ENCODE measurements around the gene FLT4.

FLT4 gene

DNA sequence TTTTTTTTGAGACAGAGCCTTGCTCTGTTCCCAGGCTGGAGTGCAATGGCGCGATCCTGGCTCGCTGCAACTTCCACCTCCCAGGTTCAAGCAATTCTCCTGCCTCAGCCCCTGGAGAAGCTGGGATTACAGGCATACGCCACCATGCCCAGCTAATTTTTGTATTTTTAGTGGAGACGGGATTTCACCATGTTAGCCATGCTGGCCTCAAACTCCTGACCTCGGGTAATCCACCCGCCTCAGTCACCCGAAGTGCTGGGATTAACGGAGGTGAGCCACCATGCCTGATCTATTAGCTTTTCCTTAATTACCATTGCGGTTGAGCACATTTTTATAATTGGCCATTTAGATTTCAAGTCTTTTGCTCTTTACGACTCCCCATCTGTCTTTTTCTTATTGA, 2.9 kb upstream of the FLT4 start:
- H3K9me3 Mint-ChIP-seq, result no peaks in the 10 kb centered on the region
- no peak overlapping the region for H3K27ac Mint-ChIP-seq
- H3K27me3 Mint-ChIP-seq, result peaks cover 30% of the 10 kb centered on the region
- no peak overlapping the region for H3K4me3 Mint-ChIP-seq
- H3K36me3 Mint-ChIP-seq (ENCODE audit: low read depth), result no peaks in the 10 kb centered on the region
- peaks cover 14% of the 10 kb centered on the region for H3K4me1 Mint-ChIP-seq (ENCODE audit: low read depth)

DNA sequence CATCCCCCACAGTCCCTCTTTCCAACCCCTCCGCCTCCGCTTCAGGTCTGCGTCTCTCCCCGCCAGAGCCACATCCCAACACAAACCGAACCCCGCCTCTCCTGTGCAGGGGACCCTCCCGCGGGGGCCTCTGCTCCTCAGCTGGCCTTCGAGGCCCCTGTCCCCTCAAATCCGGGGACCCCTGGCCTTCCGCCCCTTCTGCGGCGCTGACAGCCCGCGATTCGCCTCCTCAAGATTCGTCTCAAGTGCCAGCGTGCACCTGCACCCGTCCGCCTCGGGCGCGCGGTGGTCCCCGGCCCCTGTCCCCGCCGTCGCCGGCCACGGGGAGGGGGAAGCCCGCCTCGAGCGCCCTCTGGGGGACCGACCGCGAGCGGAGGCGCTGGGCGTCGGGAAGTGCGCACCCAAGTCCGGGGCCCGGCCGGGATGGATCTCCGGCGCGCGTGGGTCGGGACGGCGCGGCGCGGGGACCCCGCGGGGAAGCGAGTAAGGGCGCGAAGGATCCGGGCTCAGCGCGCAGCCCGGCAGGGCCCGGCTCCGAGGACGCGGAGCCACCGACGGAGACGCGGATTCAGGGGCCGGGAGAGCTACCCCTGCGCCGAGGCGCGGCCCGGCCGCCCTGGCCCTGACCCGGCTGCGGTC, 623 bp downstream of the FLT4 start:
- Mint-ChIP-seq H3K27me3 (peaks cover 29% of the 10 kb centered on the region), H3K4me3 (peak overlapping the region; percentile 56), H3K36me3 (ENCODE audit: low read depth) (no peaks in the 10 kb centered on the region), H3K4me1 (ENCODE audit: low read depth) (peaks cover 14% of the 10 kb centered on the region), H3K9me3 (no peaks in the 10 kb centered on the region), H3K27ac (no peak overlapping the region)

DNA sequence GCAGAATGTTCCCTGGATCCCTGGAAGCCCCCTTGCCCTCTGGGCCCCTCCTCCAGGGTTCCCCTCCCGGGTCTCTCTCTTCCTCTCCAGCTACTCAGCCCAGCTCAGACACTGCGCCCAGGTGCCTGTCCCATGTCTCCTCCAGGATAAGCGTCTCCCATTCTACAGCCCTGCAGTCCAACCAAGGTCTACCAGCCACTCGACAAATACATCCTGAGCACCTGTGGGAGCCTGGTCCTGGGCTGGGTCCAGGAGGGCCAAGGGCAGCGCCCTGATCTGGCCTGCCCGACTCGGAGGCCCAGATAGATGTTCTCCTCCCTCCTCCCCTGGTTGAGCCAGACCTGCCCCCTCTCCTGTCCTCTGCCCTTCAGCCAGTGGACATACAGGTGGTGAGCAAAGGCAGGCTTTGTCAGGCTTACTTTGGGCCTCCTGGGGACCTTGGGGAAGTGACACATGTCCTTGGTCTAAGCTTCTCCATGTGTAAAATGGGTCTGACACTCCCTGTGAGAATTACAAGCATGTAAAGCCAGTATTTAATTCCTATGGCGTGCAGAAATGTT, 1.4 kb downstream of the FLT4 start:
- Mint-ChIP-seq H3K36me3 (ENCODE audit: low read depth) (no peaks in the 10 kb centered on the region), H3K27me3 (peaks cover 28% of the 10 kb centered on the region), H3K9me3 (no peaks in the 10 kb centered on the region), H3K4me3 (peak overlapping the region; percentile 56), H3K27ac (no peak overlapping the region), H3K4me1 (ENCODE audit: low read depth) (peaks cover 14% of the 10 kb centered on the region)

DNA sequence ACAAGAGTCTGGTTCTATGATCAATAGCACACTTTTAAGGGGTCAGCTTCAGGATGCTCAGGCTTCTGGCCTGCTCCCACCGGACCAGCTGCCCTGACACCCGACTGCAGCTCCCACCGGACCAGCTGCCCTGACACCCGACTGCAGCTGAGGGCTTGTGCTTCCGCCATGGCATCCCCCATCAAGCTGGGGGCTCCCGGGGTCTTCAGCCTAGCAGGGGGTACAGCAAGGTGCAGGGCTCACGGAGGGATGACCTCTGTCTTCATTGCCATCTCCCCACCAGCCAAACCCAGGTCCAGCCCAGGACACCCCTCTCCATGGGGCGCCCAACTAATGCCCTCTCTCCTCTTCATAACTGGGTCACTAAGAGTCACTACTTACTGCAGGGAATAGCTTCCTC, 1.9 kb downstream of the FLT4 start:
- no peak overlapping the region for H3K4me3 Mint-ChIP-seq
- peaks cover 14% of the 10 kb centered on the region for H3K4me1 Mint-ChIP-seq (ENCODE audit: low read depth)
- no peaks in the 10 kb centered on the region for H3K36me3 Mint-ChIP-seq (ENCODE audit: low read depth)
- no peak overlapping the region for H3K27ac Mint-ChIP-seq
- peaks cover 24% of the 10 kb centered on the region for H3K27me3 Mint-ChIP-seq
- H3K9me3 Mint-ChIP-seq, result no peaks in the 10 kb centered on the region

DNA sequence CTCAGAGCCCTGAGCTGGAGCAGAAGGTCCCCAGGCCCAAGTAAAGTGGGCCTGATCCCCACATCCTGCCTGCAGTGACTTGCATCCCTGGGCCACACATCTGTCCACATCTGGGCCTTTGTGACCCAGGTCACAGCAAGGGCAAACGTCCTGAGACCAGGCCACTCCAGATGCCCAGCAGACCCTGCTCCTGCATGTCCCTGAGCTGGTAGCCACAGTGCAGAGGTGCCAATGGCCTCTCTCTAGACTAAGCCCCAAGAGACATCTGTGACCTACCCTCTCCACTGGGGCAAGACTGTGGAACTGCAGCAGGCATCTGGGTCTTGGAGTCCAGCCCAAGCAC, 2.5 kb downstream of the FLT4 start:
- H3K9me3 Mint-ChIP-seq, result no peaks in the 10 kb centered on the region
- no peak overlapping the region for H3K4me3 Mint-ChIP-seq
- no peaks in the 10 kb centered on the region for H3K36me3 Mint-ChIP-seq (ENCODE audit: low read depth)
- H3K27ac Mint-ChIP-seq, result no peak overlapping the region
- H3K27me3 Mint-ChIP-seq, result peaks cover 24% of the 10 kb centered on the region
- H3K4me1 Mint-ChIP-seq (ENCODE audit: low read depth), result peaks cover 14% of the 10 kb centered on the region

DNA sequence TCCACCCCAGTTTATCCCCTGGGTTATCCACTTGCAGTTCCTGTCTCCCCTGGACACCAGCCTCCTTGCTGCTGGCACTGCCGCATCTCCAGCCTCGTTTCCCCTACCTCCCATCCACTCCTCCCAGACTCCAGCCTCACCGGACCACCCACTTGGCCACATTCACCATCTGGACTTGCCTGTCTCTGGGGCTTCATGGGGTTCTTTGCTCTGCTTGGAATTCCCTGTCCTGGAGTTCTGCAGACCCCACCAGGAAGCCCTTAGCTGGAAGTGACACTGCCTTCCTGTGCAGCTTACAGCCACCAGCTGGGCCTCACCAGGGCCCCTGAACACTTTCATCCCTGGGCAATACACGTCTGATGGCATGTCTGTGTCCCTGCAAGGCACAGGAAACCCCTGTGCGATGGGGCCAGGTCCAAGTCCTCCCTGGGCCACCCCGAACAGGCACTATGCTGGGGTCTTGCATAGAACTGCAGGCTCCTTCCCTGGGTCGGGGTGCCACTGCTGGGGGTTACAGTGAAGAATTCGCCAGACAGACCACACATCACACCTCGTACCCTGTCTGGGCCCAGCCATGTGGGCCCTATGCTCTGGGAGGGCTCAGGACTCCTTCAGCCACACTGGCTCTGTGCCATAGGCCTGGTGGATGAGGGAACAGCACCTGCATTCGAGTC, 3.0 kb downstream of the FLT4 start:
- Mint-ChIP-seq H3K36me3 (ENCODE audit: low read depth) (no peaks in the 10 kb centered on the region), H3K27me3 (peaks cover 19% of the 10 kb centered on the region), H3K9me3 (no peaks in the 10 kb centered on the region), H3K4me3 (no peak overlapping the region), H3K27ac (no peak overlapping the region), H3K4me1 (ENCODE audit: low read depth) (peaks cover 14% of the 10 kb centered on the region)

DNA sequence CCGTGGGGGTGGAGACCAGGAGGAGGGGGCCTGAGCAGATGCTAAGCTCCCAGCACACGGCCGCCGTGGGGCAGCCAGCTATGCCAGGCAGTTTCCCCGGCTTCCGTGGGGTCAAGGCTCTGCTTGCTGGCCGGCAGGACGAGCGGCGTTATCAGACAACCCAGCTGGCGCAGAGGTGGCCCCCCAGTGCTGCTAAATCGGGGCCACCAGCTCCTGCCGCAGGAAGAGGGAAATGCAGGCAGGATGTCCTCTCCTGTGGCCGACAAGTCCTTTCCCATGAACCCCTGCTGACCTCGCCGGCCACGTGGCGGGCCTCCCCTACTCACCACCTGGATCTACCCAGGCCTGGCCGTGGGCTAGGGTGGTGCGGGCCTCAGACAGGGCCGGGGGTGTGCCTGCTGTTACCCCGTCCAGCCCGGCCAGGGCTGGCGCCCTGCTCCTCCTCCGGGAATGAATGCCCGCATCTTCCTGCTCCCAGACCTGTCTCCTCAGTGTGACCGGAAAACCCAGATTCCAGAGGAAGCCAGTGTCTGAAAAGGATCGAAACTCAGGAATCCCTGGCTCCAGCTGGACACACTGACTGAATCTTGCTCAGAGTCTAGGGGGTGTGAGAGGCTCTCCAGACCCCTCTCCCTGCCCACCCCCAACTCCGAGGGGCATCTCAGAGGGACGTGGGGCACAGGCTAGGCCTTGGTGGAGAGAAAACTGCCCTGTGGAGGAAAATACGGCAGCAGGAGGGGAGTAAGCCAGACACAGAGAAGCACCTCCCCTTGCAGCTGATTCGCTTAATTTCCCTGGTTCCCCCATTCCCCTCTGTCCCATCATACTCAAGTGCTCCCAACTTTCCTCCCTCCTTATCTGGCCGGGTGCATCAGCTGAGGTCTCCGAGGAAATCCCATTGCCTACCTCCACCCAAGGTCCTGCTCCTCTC, 3.9 kb downstream of the FLT4 start:
- Mint-ChIP-seq H3K4me3 (no peak overlapping the region), H3K27ac (no peak overlapping the region)

DNA sequence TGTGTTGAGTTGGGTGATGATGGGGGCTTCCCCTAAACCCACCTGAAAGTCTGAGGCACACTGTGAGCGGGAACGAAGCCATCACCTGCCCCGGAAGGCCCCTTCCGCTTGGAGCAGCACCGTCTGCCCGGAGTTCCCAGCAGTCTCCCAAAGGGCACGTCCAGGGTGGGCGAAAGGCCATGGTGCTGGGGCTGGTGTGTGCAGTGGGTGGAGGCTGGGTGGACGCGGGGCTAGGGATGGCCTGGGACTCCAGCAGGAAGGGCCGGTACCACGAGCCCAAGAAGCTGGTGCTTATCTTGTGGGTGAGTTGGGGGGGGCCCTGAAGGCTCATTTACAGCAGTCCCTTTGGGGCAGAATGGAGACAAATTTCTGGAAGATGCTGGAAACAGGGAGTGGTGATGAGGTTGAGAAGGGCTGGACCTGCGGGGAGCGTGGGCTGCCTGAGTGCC, 4.6 kb downstream of the FLT4 start:
- H3K4me3 Mint-ChIP-seq, result no peak overlapping the region
- peaks cover 8% of the 10 kb centered on the region for H3K27me3 Mint-ChIP-seq
- no peaks in the 10 kb centered on the region for H3K9me3 Mint-ChIP-seq
- H3K4me1 Mint-ChIP-seq (ENCODE audit: low read depth), result peaks cover 3% of the 10 kb centered on the region
- no peaks in the 10 kb centered on the region for H3K36me3 Mint-ChIP-seq (ENCODE audit: low read depth)
- H3K27ac Mint-ChIP-seq, result no peak overlapping the region

More for the DNA sequence above, 3.9 kb downstream of the FLT4 start:
- Mint-ChIP-seq H3K27me3 (peaks cover 13% of the 10 kb centered on the region), H3K36me3 (ENCODE audit: low read depth) (no peaks in the 10 kb centered on the region), H3K4me1 (ENCODE audit: low read depth) (peaks cover 9% of the 10 kb centered on the region), H3K9me3 (no peaks in the 10 kb centered on the region)

DNA sequence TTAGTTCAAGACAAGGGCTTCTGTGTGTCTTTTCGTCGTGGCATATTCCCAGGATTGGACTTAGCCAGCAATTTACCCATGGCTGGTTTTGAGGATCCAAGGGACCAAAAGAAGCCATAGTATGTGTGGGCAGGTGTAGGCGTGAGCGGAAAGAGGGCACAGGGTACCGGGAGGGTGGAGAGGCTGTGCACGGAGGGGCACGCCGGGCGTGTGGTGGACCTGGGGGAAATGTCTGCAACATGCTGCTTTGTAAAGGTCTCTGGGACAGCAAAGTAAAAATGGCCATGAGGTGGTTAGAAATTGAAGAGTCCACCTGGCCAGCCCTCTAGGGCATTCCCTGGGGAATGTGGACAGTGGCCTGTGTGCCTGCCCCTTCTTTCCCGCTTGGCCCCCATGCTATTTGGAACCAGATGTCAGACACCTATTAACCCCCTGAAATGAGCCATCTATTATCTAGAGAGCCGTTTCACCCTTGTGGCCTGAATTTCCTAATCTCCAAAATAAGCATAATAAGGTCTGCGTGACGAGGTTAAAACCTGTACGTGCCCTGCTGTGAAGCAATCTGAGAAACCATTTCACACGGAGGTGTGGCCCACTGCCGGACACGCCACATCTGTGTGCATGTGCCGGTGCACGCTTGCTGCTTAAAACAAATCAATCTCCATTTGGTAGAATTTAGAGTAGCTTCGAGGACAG, 5.1 kb downstream of the FLT4 start:
- Mint-ChIP-seq H3K27me3 (peaks cover 8% of the 10 kb centered on the region), H3K9me3 (no peaks in the 10 kb centered on the region), H3K27ac (no peak overlapping the region)

DNA sequence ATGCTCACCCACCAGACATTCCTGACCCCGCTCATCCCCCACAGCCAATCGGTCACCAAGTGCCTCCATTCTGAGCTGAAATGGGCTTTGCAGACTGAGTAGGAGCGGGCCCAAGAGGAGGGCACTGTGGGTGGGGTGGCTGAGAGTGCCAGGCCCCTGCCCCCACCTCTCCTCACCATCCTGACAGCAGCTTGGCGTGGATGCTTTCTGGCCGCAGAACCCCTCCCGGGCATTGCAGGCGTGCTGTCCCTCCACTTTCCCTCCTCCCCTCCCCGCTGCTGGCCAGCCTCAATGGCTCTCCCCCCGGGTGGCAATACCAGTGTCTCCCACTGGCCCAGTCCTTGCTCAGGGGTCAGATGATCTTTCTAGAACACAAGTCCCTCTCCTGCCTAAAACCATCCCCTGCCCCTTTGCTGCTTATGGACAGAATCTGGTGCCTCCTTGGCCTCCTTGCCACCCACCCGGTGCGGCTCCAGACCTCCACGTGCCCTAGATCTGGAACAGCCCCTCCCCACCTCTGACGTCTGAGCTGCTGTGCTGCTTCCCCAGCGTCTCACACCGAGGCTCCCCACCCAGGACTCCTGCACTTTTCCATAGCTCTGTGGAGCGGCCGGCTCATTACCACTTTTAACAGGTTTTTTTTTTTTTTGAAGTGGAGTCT, 6.1 kb downstream of the FLT4 start:
- no peaks in the 10 kb centered on the region for H3K36me3 Mint-ChIP-seq (ENCODE audit: low read depth)
- H3K4me3 Mint-ChIP-seq, result no peak overlapping the region
- peaks cover 3% of the 10 kb centered on the region for H3K4me1 Mint-ChIP-seq (ENCODE audit: low read depth)
- no peak overlapping the region for H3K27ac Mint-ChIP-seq
- no peaks in the 10 kb centered on the region for H3K9me3 Mint-ChIP-seq
- peaks cover 5% of the 10 kb centered on the region for H3K27me3 Mint-ChIP-seq

More for the DNA sequence above, 5.1 kb downstream of the FLT4 start:
- Mint-ChIP-seq H3K4me1 (ENCODE audit: low read depth) (peaks cover 2% of the 10 kb centered on the region), H3K36me3 (ENCODE audit: low read depth) (no peaks in the 10 kb centered on the region), H3K4me3 (no peak overlapping the region)

DNA sequence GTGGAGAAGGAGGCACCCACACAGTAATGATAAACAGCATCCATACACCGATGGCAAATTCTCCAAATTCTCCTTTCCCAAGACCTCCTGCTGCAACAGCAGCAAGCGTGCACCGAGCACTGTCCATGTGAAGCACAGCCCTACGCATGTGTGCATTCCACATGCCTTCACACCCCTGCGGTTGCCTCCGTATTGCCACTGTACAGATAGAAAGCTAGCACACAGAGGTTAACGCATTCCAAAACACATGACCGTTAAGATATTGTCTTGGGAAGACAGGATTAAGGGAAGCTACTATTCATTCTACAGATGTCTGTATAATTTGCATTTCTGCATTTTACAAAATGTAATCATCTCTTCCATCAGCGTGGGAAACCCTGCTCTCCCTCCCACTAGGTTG, 6.6 kb downstream of the FLT4 start:
- Mint-ChIP-seq H3K27ac (no peak overlapping the region), H3K9me3 (no peaks in the 10 kb centered on the region), H3K4me3 (no peak overlapping the region), H3K27me3 (peaks cover 4% of the 10 kb centered on the region), H3K4me1 (ENCODE audit: low read depth) (peaks cover 3% of the 10 kb centered on the region), H3K36me3 (ENCODE audit: low read depth) (no peaks in the 10 kb centered on the region)

DNA sequence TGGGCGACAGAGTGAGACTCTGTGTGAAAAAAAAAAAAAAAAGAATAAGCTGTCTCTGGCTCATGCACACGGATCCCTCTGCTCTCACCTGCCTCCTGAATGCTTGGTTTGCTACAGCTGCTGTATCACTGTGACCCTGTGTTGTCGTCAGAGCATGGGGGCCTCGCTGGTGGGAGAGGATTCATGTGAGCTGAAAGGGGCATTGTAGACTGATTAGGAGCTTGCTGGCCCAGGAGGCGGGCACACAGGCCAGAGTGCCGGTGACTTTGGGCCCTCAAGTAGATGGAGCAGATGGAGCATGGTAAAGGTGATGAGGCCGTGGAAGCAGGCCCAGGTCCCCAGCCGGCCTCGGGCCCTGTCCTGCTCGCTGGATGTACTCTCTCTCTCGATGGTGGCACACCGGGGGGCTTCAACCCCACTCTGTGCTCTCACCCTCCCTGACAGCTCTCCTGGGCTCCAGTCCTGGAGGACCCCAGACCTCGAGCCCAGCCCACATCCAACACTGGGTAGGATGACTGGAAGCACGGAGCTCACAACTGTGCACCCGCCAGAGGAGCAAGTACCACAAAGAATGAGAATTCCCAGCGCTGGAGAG, 7.1 kb downstream of the FLT4 start:
- Mint-ChIP-seq H3K4me3 (no peak overlapping the region), H3K27ac (no peak overlapping the region), H3K9me3 (no peaks in the 10 kb centered on the region), H3K27me3 (peaks cover 4% of the 10 kb centered on the region), H3K36me3 (ENCODE audit: low read depth) (no peaks in the 10 kb centered on the region), H3K4me1 (ENCODE audit: low read depth) (peaks cover 3% of the 10 kb centered on the region)

DNA sequence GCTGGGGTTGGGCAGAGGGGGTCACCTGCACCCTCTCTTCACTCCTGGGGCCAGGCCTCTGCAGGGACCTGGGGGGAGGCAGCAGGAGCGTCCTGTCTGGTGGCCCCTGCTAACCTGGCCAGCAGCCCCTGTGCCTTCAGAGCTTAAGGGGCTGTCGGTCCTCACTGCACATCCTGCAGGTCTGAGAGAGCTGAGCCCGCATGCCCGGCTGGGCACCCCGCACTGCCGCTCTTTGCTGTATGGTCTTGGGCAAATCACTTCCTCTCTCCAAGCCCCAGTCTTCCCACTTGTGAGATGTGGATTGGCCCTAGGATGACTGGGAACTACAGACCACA, 7.9 kb downstream of the FLT4 start:
- Mint-ChIP-seq H3K27me3 (peaks cover 4% of the 10 kb centered on the region), H3K36me3 (ENCODE audit: low read depth) (no peaks in the 10 kb centered on the region)

More for the DNA sequence above, 7.9 kb downstream of the FLT4 start:
- Mint-ChIP-seq H3K4me3 (no peak overlapping the region), H3K9me3 (no peaks in the 10 kb centered on the region), H3K4me1 (ENCODE audit: low read depth) (peaks cover 3% of the 10 kb centered on the region), H3K27ac (no peak overlapping the region)

Measured in stimulated activated naive CD8-positive, alpha-beta T cell treated with anti-CD3 and anti-CD28 coated beads, Interleukin-15, Interleukin-2, amounts not matched to agents 100 ng/mL and 50 ng/mL, for 24 hours (primary cell).